ENCODE results near the gene ZNF619. TPM values are rescaled to one million over a fixed set of nuclear protein-coding genes. Genes with fewer than 3 reads are reported as not detected.

ZNF619 gene
- total RNA-seq, 4 donors from 2014 or later: 2.9 to 7.3 (median 4.0) TPM

- ATAC-seq (ENCODE audit: low FRiP score) (no peak), DNase-seq (ENCODE audit: low spot score) (no peak)
- TF ChIP-seq CTCF (IDR thresholded peaks at IDR 0.05): no peak
Measured at GRCh38 chr3:40465456-40465855, 11.5 kb upstream of the ZNF619 start.

- no peak for TF ChIP-seq CTCF (IDR thresholded peaks at IDR 0.05)
- no peak for ATAC-seq (ENCODE audit: low FRiP score)
- DNase-seq (ENCODE audit: low spot score): no peak
Measured at GRCh38 chr3:40468018-40468417, 8.9 kb upstream of the ZNF619 start.

- no peak for ATAC-seq (ENCODE audit: low FRiP score)
- TF ChIP-seq CTCF (IDR thresholded peaks at IDR 0.05): no peak
- DNase-seq (ENCODE audit: low spot score): no peak
Measured at GRCh38 chr3:40470701-40471100, 6.2 kb upstream of the ZNF619 start.

GRCh38 chr3:40477666-40478065, 744 bp downstream of the ZNF619 start:
- DNase-seq (ENCODE audit: low spot score) (no peak), ATAC-seq (ENCODE audit: low FRiP score) (no peak)
- TF ChIP-seq CTCF (IDR thresholded peaks at IDR 0.05): no peak

- ATAC-seq (ENCODE audit: low FRiP score) (no peak), DNase-seq (ENCODE audit: low spot score) (no peak)
- TF ChIP-seq CTCF (IDR thresholded peaks at IDR 0.05): no peak
Measured at GRCh38 chr3:40487172-40487571, 10.2 kb downstream of the ZNF619 start.

GRCh38 chr3:40490916-40491315, 14.0 kb downstream of the ZNF619 start:
- ATAC-seq (ENCODE audit: low FRiP score) (no peak), DNase-seq (ENCODE audit: low spot score) (no peak)
- no peak for TF ChIP-seq CTCF (IDR thresholded peaks at IDR 0.05)

- no peak for ATAC-seq (ENCODE audit: low FRiP score)
- no peak for DNase-seq (ENCODE audit: low spot score)
- TF ChIP-seq CTCF (IDR thresholded peaks at IDR 0.05): no peak
Measured at GRCh38 chr3:40494698-40495097, 17.8 kb downstream of the ZNF619 start.
